ENCODE measurements around the gene CHRM4. TPM values are rescaled to one million over a fixed set of nuclear protein-coding genes. Genes with fewer than 3 reads are reported as not detected.

The CHRM4 gene
- total RNA-seq, 1 experiment from 2014 or later = 1.1 TPM

GRCh38 chr11:46431211-46431610, 39.6 kb upstream of the CHRM4 start:
- intact Hi-C loops (cut with micrococcal nuclease) = no loop called here
- POLR2A ChIA-PET = no interaction called here
- no peak overlapping the region for H3K4me2 ChIP-seq (ENCODE audit: low read length)
- H3K9me3 ChIP-seq (ENCODE audit: control insufficient read depth in 1 of 2, insufficient read depth in 1 of 2, low read depth in 1 of 2, low read length in 2 of 2) = no peaks in the 10 kb centered on the region
- RAD21 ChIA-PET (ENCODE audit: low non-redundant PET in 1 of 2, low total read pairs in 2 of 2, uncharacterized antibody in 2 of 2, unreplicated experiment in 2 of 2) = no interaction called here
- CTCF ChIA-PET = no interaction called here
- no peaks in the 10 kb centered on the region for H3K79me2 ChIP-seq (ENCODE audit: insufficient read depth, low read length)
- BruUV-seq (replicated peaks) = no TSS peak
- no peaks in the 10 kb centered on the region for H3K9me2 ChIP-seq (ENCODE audit: insufficient read depth)
- H2AFZ ChIP-seq (ENCODE audit: low read depth, low read length, poor library complexity, severe bottlenecking) = no peak overlapping the region
- no peaks in the 10 kb centered on the region for H3K27me3 ChIP-seq (ENCODE audit: insufficient read depth, low read length)
- no peak for ATAC-seq
- no peaks in the 10 kb centered on the region for H3K4me1 ChIP-seq (ENCODE audit: control insufficient read depth in 1 of 2, insufficient read depth in 2 of 2, low read length in 2 of 2)
- no peaks in the 10 kb centered on the region for H4K20me1 ChIP-seq (ENCODE audit: insufficient read depth)
- no peak for DNase-seq (ENCODE audit: low read depth, low spot score)
- no peak overlapping the region for H3K27ac ChIP-seq (ENCODE audit: low read depth, low read length)
- H3K36me3 ChIP-seq (ENCODE audit: control insufficient read depth in 1 of 2, insufficient read depth in 2 of 2, low read length in 2 of 2) = peaks cover 5 to 10% of the 10 kb centered on the region in 2 experiments; a peak in 2 of 4 replicates
- no peak overlapping the region for H3K4me3 ChIP-seq (replicated peaks in 1 of 2; ENCODE audit: low read depth in 1 of 2, low read length in 2 of 2)
- H3K9ac ChIP-seq (ENCODE audit: low read length) = no peak overlapping the region
- no peak for TF ChIP-seq YY1 (IDR thresholded peaks at IDR 0.05; ENCODE audit: extremely low read depth, insufficient replicate concordance, low read depth, low read length)

- CTCF ChIA-PET = no interaction called here
- intact Hi-C loops (cut with micrococcal nuclease) = no loop called here
- POLR2A ChIA-PET = no interaction called here
These were observed 38.1 kb upstream of the CHRM4 start for GRCh38 chr11:46429717-46430116.

More at GRCh38 chr11:46429717-46430116, 38.1 kb upstream of the CHRM4 start:
- RAD21 ChIA-PET (ENCODE audit: low non-redundant PET in 1 of 2, low total read pairs in 2 of 2, uncharacterized antibody in 2 of 2, unreplicated experiment in 2 of 2) = no interaction called here
- H3K36me3 ChIP-seq (ENCODE audit: control insufficient read depth in 1 of 2, insufficient read depth in 2 of 2, low read length in 2 of 2) = peaks cover 5 to 9% of the 10 kb centered on the region in 2 experiments; a peak in 2 of 4 replicates
- no peaks in the 10 kb centered on the region for H3K27me3 ChIP-seq (ENCODE audit: insufficient read depth, low read length)
- H3K4me2 ChIP-seq (ENCODE audit: low read length) = no peak overlapping the region
- H3K4me1 ChIP-seq (ENCODE audit: control insufficient read depth in 1 of 2, insufficient read depth in 2 of 2, low read length in 2 of 2) = no peaks in the 10 kb centered on the region
- no peaks in the 10 kb centered on the region for H3K9me3 ChIP-seq (ENCODE audit: control insufficient read depth in 1 of 2, insufficient read depth in 1 of 2, low read depth in 1 of 2, low read length in 2 of 2)
- no peaks in the 10 kb centered on the region for H4K20me1 ChIP-seq (ENCODE audit: insufficient read depth)
- DNase-seq (ENCODE audit: low read depth, low spot score) (no peak), ATAC-seq (no peak)
- no peaks in the 10 kb centered on the region for H3K9me2 ChIP-seq (ENCODE audit: insufficient read depth)
- H3K27ac ChIP-seq (ENCODE audit: low read depth, low read length) = no peak overlapping the region
- H3K79me2 ChIP-seq (ENCODE audit: insufficient read depth, low read length) = no peaks in the 10 kb centered on the region
- no peak overlapping the region for H3K4me3 ChIP-seq (replicated peaks in 1 of 2; ENCODE audit: low read depth in 1 of 2, low read length in 2 of 2)
- no TSS peak for BruUV-seq (replicated peaks)
- H2AFZ ChIP-seq (ENCODE audit: low read depth, low read length, poor library complexity, severe bottlenecking) = no peak overlapping the region
- TF ChIP-seq RAD21 (IDR thresholded peaks at IDR 0.05; ENCODE audit: low read depth) (no peak), ATF3 (IDR thresholded peaks at IDR 0.05) (no peak), POLR2A (IDR thresholded peaks at IDR 0.05; ENCODE audit: borderline replicate concordance, extremely low read depth, insufficient read depth, insufficient read length) (no peak), CBX3 (IDR thresholded peaks at IDR 0.05; ENCODE audit: low read depth) (no peak), TCF7L2 (IDR thresholded peaks at IDR 0.05; ENCODE audit: borderline replicate concordance, extremely low read depth, insufficient read depth, insufficient read length) (no peak), ZBTB33 (IDR thresholded peaks at IDR 0.05; ENCODE audit: extremely low read depth, insufficient replicate concordance, low read length) (no peak), CEBPB (IDR thresholded peaks at IDR 0.05; ENCODE audit: low read depth) (no peak), FOSL1 (IDR thresholded peaks at IDR 0.05; ENCODE audit: low read depth) (no peak), EGR1 (IDR thresholded peaks at IDR 0.05; ENCODE audit: low read depth) (no peak), YY1 (IDR thresholded peaks at IDR 0.05; ENCODE audit: extremely low read depth, insufficient replicate concordance, low read depth, low read length) (no peak), CTCF (IDR thresholded peaks at IDR 0.05 in 2 of 3, conservative IDR thresholded peaks at IDR 0.05 in 1 of 3; ENCODE audit: borderline replicate concordance in 1 of 3, insufficient read depth in 1 of 3, low read depth in 2 of 3, low read length in 2 of 3) (no peak), ELF1 (IDR thresholded peaks at IDR 0.05; ENCODE audit: borderline replicate concordance, low read depth) (no peak)
- no peak overlapping the region for H3K9ac ChIP-seq (ENCODE audit: low read length)

All from HCT116 (cell line).